Embryonic facial prominence (tissue), 1 donor: ENCODE data around the gene IRF2.

ENCODE experiments used
- DNase-seq: peaks from one replicate; pipeline ENCODE4 v3.0.0-alpha.2; 2016; ENCODE audit errors: extremely low spot score

IRF2 gene

DNA sequence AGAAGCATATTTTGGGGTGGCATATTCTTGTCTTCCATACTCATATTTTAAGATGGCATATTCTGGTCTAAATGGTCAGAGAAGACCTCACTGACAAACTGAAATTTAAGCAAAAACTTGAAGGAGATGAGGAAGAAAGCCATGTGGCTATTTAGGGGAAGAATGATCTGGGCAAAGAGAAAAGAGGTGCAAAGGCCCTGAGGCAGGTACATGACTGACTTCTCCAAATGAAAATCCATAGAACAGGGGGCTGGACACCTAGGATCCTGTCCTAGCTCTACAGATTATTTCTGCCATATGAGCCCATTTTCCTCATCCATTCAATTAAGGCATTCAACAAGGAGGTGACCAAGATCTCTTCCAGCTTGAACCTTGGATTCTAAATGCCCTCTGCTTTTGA, 105.6 kb downstream of the IRF2 start:
- no peak for DNase-seq

DNA sequence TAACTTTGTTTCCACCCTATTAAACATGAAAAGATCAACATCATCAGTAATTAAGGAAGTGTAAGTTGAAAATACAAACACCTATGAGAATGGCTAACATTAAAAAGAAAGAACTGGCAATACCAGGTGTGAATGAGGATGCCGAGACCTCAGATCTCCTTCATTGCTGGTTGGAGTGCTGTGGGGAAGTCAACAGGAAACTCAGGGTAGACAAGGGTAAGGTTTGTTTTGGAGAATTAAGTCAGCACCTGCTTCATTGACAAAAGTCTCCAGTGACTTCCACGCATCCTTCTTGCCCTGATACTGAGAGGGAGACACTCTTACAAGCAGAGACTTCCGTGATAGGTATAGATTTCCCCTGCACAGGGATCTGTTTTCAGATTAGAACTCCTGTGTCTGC, 106.1 kb downstream of the IRF2 start:
- no peak for DNase-seq

DNA sequence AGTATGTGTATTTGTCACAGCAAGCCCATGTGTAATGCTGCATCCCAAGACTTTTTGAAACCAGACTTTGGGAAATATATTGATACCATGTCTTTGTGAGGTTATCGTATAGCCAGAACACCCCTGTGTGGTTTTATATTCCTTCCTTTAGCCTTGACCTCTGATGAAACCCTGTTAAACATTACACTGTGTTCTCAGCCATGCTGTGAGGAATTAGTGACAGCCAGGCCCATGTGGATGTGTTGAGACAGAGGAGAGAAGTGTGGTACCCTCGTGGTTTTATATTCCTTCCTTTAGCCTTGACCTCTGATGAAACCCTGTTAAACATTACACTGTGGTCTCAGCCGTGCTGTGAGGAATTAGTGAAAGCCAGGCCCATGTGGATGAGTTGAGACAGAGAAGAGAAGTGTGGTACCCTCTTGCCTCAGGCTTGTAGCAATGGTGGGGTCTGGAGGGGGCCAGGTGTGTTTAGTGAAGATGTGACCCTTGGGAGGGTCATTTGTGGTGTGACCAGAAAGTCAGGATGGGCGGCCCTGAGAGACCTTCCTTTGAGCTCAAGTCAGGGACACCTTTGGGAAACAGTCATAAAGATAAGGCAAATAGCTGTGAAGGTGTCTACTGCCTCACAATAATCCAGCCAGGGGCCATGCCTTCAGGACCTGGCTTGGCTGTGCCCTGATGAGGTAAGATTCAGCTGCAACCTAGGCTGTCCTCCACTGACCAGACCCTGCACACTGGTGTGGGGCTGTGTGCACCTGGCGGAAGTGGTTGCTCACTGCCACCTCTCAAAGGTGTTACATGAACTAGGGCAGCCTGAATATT, 110.0 kb downstream of the IRF2 start:
- no peak for DNase-seq

DNA sequence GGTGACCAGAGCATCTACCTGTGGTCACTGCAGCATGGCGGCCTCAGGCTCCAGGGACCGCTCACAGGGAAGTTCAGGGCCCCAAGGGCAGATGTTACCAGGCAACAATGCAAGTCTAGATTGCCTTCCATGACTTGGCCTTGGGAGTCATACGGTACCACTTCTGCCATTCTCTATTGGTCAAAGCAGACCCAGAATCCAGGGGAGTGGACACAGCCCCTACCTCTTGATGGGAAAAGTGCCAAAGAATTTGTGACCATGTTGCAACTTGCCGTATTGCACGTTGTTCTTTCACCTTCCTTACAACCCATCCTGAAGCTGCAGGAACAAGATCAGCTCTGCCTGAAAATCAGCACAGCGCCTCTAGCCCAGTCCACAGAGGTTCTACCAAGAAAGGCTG, 111.1 kb downstream of the IRF2 start:
- DNase-seq: no peak

DNA sequence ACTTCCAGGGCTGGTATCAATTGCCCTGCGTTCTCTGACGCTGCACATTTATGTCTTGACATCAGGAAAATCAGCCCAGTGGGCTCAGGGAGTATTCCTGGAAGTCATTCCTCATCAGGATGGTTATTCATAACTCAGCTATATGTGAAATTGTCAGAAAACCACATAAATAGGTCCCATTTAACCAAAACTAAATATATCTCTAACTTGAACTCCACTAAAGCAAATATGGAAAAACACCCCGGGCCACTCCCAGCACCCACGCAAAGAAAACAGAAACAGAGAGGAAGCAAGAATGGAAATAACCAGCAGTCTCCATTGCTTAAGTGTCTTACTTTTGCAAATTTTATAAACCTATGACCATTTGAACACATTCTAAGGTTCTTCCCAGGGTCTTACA, 112.0 kb downstream of the IRF2 start:
- DNase-seq: no peak

DNA sequence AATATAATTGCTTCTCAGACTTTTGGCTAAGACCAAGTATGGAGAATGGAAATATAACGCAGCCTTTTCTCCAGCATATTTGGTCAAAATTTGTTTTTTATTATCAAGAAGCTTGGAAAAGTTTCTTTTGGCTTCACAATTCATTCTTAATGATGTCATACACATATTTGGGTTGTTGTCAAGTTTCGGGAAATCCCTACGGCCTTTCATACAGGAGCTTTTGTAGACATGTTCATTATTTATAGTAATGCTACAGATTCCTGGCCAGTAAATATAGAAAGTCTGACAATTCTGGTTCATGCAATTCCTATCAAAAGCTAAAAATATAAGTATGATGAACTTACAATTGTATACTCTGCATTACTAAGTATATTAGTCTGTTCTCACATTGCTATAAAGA, 112.9 kb downstream of the IRF2 start:
- DNase-seq: no peak

DNA sequence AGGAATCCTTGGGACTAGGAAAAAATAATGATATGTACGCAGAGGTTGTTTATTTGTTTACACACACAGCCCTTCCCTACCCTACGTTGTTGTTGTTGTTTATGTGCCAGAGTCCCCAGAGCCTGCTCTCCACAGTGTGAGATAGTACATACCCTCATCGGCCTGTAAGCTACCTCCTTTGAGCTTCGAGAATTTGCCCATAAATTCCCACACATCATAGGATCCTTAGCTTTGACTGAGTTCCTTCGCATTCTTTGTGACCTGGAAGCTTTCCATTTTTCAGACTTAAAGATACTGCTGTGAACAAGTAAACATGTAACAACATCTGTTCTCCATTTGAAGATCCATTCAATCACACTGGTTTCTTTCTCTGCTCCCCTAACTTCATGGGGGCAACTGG, 114.5 kb downstream of the IRF2 start:
- peak; percentile 43 for DNase-seq

DNA sequence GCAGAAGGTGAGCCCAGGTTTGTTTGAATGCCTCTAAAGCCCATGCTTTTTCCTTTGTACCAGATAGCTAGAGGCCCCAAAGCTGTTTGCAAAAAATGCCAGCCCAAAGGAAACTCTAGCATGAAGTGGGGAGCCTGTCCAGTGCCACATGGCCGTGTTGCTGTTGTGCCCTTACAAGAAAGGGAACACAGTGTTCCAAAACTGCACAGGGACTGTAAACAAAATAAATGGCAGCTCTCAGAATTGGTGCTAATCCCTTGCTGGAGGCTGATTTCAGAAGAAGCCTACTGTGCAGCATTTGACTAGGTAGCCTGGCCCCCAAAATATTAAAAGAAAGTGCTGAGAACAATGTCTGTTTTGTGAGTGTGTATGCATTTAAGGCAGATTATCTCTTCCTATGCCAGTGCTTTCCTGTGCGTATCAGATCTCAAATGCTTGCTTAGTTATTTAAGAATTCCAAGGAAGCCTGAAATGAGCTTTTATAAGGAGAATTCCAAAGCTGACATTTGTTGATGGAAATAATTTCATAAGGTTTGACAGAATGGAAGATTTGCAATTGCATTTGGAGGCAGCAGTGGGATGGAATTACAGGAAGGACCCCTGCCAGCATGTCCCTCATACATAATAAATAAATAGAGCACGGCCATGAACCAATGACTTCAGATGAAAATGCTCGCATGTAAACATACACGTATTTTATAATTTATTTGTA, 115.7 kb downstream of the IRF2 start:
- DNase-seq: peak; percentile 7

DNA sequence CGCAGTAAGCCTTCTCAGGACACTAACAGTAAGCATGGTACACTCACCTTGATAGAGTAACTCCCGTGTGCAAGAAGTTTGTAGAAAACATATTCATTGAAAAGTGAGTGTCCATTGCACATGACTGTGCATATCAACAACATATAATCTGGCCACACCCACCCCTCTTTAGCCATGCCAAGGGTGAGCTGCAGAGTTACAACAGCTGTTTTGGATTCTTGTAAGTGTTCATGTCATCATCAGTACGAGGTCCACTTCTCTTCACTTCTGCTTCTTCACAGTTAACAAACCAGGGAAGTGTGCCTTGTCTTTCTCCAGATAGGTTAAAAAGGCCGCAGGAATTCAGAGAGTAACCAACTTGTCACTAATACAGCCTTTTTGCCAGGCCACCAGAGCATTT, 116.6 kb downstream of the IRF2 start:
- DNase-seq: no peak

DNA sequence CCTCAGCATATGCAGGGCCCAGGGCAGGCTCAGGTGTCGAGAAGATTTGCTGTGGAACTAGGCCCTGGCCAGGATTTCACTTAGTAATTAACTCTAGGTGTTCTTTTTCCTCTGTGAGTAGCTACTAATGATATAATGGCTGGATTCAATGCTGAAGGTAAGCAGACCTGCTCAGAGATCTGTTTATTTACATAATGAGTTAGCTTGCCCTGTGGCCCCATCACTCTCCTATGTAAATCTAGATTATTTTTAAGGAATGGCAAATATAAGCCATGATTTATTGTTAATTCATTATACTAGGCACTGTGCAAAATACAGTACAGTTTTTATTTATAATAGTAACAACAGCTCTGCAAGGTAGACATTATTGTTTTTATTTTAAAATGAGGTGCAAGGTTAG, 117.2 kb downstream of the IRF2 start:
- no peak for DNase-seq

DNA sequence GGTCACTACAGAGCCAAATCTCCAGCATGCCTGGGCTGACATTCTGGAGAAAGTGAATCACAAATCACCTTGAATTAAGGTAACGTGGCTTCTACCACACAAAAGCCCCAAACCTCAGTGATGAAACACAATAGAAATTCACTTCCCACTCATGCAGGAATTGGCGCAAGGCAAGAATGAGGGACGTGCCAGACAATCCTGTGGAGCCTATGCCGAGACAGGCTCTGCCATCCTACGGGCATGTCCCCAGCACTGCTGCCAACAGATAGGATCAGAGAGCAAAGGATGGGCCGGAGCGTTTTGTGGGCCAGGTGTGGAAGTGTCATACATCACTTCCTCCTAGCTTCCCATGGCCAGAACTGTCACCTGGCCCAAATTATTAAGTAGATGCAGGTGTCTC, 118.0 kb downstream of the IRF2 start:
- no peak for DNase-seq

DNA sequence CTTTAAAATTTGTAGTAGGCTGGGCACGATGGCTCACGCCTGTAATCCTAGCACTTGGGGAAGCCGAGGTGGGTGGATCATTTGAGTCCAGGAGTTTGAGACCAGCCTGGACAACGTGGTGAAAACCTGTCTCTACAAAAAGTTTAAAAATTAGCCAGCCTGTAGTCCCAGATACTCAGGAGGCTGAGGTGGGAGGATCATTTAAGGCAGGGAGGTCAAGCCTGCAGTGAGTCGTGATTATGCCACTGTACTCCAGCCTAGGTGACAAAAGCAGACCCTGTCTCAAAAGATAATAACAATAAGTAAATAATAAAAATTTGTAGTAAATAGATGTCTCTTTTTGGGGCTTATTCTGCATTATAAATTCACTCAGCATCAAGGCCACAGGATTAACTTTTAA, 118.5 kb downstream of the IRF2 start:
- DNase-seq: no peak

DNA sequence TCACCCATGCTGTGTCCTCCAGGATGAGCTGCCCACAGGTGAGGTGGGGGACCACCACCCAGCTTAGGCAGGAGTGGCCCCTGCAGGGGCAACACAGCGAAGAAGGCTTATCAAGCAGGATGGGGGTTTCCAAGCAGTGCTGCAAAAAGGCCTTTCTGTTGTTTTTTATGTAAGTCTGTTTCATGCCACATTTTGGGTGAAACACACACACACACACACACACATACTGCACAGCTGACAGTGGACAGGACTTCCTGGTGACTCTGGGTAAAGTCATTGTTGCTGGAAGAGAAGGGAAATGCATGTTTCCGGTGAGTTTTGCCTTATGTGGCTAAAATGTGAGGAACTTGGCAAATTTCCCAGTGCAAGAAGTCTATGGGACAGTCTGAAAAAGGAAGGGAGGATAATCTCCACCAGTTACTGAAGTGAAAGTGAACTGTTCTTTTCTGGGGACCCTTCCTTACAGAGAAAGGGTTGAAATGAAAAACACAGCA, 119.2 kb downstream of the IRF2 start:
- peak; percentile 7 for DNase-seq

DNA sequence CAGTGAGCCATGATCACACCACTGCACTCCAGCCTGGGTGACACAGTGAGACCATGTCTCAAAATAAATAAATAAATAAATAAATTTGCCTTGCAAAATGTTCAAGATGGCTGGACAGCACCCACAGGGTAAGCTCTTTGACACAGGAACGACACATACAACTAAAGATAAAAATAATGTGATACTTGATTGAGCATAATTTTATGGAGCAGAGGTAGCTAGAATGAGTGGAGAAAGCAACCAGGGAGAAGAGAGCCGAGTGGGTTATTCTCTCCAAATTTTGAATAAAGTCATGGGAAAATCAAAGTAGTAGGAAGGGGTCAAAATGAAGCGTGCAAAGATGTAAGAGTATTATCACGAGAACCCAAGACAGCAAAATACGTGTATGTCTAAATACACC, 121.5 kb downstream of the IRF2 start:
- no peak for DNase-seq

DNA sequence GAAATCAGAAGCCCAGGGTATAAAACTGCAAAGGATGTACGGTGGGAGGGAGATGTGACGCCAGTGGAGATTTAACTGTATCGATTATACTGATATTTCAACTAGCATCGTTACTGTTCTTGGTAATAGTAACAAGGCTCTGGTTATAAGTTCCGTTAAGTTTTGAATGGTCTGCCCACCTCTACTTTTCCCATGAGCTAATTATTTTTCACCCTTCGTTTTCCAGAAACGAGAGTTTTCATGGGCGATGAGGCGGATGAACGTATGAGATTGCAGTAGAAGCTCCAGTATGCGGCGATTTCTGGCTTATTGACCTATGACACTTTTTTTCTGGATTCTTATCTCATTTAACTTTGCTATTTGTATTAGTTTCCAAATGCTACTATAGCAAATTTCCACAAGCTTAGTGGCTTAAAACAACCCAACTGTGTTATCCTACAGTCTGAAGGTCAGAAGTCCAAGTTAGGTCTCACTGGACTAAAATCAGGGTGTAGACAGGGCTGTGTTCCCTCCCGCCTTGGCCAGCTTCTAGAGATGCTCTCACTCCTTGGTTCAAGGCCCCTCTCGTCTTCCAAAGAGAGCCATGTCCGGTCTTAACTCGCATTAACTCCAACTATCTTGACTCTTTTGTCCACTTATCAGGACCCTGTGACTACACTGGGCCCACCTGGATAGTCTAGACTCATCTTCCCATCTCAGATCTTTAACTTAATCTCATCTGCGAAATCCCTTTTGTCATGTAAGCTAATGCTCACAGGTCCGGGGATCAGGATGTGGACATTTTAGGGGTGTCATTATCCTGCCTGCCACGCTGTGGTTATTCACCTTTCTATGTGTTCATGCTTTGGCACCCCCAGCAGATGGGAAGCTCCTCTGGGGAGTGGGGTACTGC, 122.5 kb downstream of the IRF2 start:
- DNase-seq: no peak

DNA sequence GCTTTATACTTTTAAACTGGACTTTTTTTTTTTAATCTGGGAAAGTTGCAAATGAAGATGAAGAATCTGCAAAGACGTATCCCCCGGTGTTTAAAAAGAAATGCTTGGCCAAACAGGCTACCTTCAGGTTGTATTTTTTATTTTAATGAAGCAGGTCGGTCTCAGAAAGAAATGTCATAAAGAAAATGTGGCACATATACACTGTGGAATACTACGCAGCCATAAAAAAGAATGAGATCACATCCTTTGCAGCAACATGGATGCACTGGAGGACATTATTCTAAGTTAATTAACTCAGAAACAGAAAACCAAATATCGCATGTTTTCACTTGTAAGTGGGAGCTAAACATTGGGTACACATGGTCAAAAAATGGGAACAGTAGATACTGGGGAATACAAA, 123.4 kb downstream of the IRF2 start:
- DNase-seq: no peak

DNA sequence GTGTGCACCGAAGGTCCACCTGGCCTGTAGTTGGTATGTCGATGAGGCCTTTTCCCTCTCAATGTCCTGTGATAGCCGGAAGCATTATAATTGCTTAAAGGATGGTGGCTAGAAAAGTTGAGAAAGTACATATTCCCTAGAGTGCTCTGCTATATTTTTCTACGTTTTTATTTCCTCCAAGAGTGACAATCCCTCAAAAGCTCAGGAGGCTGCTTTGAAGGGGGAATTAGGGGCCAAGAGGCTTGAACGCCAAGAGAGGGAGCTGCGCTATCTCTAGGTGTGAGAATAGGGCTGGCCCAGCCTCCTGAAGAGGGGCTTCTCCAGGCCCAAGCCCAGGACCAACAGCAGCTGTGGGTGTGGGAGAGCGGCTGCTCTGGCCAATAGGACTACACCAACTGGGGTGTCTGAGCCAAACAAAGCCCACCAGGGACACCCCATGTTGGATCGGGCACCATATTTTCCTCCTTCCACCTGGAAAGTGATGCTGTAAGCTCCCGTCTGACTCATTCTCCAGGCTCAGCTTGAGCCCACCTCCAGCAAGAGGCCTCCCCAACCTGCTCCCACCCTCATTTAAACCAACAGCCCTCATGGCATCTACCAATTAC, 124.0 kb downstream of the IRF2 start:
- DNase-seq: no peak

DNA sequence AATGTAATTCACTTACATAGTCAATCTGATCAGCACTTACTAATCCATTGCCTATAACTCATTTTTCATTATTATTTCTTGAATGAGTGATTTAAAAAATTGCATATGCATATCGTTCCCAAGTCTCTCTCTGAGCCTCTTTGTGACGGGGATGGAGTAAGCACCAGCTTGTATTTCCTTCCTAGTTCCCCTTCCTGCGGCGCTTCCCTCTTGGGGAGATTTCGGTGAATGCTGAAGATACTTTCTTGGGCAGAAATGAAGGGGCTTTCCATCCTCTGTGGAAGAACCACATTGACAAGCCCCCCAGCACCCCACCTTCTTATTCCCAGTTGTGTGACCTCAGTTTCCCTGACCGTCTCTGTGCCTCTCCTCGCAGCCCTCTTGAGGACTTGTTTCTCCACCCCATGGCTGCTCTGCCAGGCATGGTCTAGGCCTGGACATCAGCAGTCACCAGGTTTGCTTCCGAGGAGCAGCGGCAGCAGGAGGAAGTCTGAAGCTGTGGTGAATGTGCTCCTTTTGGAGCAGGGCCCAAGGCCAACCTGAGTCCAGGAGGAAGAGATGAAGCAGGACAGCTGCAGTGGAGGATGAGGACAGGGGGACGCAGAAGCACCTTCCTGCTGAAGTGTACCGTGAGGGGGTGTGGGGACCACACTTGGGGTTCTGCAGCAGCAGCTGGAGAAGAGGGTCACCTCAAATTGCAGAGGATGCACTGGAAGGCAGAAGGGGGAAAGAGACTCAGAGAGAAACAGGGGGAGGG, 124.9 kb downstream of the IRF2 start:
- no peak for DNase-seq

DNA sequence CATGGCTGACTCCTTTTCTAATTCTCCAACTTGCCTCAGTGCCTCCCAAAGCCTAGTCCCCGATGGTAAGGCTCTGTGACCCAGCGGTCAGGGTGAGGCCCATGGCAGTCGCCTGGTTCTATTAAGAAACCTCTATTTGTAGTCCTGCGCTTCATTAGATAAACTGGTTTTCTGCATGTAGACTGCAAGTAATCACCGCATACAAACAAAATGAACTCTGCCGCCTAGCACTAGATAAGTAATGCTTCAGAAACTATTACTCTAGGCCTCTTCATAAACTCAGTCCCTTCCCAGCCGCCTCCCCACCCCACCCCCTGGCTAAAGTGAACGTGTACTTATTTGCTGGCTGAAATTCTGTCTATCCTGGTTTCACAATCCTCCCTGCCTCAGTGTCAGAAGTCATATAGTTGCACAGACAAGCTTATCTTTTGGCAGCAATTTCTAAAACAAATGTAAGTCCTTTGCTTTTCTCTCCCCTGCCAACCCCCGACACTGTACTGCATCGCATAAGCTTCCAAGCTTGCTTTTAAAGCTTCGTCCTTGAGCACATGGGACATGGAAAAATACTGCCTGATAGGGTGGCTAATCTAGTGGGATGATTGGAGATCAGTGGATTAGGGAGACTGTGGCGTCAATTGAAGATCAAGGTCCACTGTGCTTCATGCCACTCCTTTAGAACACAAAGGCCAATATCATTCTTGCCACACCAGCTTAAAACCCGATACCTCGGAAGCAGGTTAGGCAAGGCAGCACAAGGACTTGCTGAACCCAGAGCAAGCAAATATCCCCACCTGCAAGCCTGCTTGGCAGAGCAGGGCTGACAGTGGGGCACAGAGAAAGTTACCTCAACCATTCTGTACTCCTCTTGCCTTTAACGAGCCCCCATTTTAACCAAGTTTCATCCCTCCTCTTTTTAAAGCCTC, 125.8 kb downstream of the IRF2 start:
- DNase-seq: no peak
